ENCODE results near the gene DUS1L.
"Not testable (repeated sequence)": the region's sequence is repeated elsewhere in the genome, so short reads cannot be mapped to it uniquely, and the experiment has no call there.

Gene DUS1L

DNA sequence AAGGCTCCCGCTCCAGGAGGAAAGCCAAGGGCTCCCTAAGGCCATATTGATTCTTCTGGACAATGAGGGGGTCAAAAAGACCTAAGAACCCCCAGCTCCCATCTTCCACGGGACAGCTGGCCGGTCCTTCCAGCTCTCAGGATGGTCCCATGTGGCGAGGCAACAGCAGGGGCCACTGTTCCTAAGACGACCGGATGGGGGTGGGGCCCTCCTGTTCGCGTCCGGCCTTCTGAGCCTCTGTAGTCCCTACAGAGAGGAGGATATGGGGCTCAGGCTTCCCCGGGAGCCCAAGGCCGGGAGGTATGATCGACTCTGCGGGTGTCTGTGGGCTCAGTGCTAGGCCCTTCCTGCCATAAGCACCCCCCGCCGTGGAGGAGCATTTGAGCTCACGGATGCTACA is 22.1 kb downstream of the DUS1L start:
- DNase-seq (ENCODE audit: low read depth in 1 of 2, low spot score in 1 of 2): no peak

DNA sequence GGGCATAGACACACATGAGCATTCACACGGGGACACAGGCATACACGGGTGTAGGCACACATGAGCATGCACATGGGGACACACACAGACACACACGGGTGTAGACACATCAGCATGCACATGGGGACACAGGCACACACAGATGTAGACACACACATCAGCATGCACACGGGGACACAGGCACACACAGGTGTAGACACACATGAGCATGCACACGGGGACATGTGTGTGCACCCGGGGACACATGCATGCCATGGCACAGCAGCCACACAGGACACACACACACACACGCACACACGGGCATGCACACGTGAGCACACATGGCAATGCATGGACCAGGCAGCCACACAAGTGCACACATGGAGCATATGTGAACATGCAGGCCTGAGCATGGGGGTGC is 23.0 kb downstream of the DUS1L start:
- no peak for DNase-seq (ENCODE audit: low read depth in 1 of 2, low spot score in 1 of 2)

DNA sequence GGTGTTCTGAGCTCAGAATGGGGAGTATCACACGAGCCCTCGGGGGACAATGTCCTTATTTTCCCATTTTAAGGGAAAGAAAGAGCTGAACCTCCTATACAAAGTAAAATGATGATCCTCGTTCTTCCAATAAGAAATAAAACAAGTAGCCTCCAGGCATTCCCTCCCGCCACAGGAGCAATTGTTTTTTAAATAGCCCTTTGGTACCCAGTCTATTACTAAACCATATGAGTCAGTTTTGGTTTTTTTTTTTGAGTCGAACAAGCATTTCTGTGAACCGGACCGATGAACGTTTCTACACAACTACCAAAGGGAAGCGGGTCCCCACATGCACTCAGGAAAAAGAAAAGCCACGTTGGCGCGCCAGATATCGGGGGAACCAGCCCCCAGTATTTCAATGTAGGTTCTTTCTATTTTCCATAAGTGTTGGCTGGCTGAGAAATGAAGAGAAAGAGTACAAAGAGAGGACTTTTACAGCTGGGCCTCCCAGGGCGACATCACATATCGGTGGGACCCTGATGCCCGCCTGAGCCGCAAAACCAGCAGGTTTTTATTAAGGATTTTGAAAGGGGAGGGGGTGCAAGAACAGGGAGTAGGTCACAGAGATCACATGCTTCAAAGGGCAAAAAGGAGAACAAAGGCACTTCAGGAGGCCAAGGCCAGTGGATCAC is 24.3 kb downstream of the DUS1L start:
- no peak for DNase-seq (ENCODE audit: low read depth in 1 of 2, low spot score in 1 of 2)

DNA sequence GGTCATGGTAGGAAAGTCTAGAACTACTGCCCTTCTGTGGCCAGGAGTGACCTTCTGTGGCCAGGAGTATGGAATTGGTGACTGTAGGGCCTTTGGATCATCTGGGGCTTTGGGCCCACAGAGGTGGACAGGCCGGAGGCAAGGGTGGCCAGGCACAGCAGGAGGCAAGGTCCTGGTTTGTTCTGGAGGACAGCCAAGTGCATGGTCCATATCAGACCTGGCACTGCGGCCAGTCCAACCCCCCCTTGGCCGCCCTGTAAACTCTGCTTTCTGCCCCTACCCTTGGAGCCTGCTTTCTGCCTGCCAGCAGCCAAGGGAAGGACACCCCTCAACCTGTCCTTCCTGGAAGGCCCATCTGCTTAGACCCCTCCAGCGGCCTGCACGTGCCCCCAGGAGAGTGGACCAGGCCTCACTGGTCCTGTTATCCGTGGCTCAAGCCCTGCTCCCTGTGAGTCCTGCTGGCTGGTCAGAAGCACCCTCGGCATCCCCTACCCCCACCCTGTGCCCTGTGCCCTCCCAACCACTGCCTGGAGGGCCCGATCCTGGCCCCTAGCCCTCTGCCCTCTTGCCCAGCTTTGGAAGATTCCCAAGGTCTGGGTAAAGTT is 25.8 kb downstream of the DUS1L start:
- no peak for DNase-seq (ENCODE audit: low read depth in 1 of 2, low spot score in 1 of 2)

DNA sequence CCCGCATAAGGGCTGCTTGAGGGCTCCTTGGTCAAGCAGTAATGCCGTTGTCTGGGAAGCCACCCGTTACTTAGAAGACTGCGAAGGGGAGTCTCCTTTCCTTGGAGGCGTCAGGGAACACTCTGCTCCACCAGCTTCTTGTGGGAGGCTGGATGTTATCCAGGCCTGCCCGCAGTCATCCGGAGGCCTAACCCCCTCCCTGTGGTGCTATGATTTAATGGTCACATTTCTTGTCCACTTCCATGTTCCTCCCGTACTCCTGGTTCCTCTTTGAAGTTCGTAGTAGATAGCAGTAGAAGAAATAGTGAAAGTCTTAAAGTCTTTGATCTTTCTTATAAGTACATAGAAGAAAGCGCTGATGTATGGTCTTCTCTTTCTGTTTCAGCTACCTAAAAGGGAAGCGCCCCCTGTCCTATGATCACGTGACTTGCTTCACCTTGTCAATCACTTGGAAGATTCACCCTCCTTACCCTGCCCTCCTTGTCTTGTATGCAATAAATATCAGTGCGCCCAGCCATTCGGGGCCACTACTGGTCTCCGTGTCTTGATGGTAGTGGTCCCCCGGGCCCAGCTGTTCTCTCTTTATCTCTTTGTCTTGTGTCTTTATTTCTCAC is 26.7 kb downstream of the DUS1L start:
- not testable (repeated sequence) for DNase-seq (ENCODE audit: low read depth in 1 of 2, low spot score in 1 of 2)

DNA sequence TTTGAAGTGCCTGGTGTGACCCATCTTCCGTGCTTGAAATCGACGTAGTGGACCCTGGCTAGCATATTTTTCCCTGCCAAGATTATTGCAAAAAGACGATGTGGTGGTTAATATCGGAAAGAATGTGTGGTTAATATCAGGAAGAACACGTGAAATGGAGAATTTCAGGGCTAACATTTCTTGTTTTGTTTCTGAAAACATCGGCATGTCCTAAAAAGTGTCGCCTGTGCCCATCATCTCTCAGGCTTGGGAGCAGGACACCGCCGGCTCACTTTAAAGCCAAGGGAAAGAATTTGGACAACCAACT is 27.8 kb downstream of the DUS1L start:
- no peak for DNase-seq (ENCODE audit: low read depth in 1 of 2, low spot score in 1 of 2)

DNA sequence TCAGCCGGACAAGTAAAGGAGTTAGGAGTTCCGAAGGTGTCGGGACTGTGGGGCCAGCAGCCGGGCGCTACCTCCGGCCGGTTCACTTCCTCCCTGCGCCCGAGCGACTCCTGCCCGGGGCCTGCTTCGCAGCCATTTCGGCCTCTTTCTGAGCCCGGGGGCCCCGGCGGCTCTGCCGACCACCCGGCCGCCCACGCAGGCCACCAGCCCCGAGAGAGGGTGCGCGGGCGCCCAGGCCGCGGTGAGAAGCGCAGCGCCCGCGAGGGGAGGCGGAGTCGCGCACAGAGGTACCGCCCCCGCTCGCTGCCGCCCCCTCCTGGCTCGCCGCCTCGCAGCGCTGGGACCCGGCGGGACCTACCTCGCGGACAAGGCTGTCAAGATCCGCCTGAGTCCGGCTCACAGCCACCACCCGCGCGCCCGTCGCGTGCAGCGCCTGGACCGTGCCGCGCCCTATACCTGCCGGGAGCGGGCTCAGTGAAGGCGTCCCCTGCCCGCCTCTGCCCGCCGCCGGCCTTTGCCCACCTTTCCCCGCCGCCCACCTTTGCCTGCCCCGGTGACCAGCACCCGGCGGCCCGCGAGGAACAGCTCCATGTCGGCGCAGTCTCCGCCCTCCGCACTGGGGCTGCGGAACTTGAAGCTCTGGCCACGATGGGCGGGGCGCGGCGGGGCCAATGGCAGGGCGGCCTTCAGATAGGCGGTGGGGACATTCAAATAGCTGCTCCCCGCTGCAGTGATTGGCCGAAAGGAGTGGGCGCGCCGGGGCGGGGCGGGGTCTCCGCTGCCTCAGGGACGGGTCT is 28.3 kb downstream of the DUS1L start, which contains the start of gene DCXR:
TSS of gene DCXR (minus strand) at position 606 of the 797 bp plus-strand sequence. CDS start at position 591, 15 bp downstream.
- peak; percentile 89 for DNase-seq (ENCODE audit: low read depth in 1 of 2, low spot score in 1 of 2)

DNA sequence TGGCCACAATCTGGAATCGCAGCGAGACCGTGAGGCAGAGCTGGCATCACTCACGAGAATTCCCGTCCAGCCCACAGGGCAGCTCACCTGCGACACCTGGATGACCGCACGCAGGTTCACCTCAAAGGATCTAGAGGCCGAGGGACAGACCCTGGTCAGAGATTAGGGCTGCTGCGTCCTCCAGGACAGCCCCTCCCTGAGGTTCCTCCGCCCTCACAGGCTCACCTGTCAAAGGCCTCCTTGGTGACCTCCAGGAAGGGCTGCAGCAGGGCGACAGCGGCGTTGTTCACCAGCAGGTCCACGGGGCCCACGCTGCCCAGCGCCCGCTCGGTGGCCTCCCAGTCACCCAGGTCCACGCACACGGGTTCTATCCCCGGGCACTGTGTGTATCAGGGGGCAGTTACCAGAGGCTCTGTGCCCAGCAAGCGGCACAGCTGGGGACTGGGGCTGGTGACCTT is 28.9 kb downstream of the DUS1L start:
- no peak for DNase-seq (ENCODE audit: low read depth in 1 of 2, low spot score in 1 of 2)

DNA sequence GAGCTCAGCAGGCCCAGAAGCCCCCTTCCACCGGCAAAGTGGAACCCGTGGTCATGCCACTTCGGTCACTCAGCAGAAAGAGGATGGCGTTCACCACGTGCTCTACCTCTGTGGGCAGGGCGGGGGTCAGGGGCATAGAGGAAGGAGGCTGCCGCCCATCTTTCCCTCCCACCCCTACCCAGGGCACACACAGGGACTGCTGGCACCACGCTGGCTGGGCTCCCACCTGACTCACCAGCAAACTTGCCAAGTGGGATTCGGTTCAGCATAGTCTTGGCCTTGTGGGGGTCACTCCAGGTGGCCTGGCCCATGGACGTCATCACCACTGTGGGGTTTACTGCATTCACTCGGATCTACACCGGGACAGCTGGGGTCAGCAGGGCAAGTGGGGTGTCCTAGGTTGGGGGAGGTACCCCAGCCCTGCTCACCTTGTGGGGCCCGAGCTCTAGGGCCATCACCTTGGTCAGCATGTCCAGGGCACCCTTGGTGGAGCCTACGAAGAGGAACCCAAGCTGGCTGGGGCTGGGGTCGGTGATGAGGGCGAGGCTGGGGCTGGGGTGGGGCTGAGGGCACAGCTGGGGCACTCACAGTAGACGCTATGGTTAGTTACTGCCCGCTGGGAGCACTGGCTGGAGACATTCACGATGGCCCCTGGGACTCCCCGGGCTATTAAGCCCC is 29.5 kb downstream of the DUS1L start:
- DNase-seq (ENCODE audit: low read depth in 1 of 2, low spot score in 1 of 2): no peak

DNA sequence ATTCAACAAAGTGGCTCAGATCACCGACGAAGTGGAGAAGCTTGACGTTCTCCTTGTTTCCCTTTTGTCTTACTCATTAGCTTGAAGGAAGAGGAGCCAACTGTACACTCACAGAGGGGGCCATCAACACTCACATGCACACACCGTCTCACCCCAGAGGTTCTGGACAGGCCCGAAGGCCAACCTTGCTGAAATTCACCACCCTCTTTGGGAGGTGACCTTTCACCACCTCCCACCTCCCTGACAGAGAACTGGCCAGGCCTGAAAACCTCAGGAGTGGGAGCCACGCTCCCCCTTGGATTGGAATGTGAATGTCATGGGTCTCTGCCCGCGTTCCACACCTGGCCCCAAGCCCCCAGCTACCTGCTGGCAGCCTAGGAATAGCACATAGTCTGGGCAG is 30.1 kb downstream of the DUS1L start:
- DNase-seq (ENCODE audit: low read depth in 1 of 2, low spot score in 1 of 2): no peak

DNA sequence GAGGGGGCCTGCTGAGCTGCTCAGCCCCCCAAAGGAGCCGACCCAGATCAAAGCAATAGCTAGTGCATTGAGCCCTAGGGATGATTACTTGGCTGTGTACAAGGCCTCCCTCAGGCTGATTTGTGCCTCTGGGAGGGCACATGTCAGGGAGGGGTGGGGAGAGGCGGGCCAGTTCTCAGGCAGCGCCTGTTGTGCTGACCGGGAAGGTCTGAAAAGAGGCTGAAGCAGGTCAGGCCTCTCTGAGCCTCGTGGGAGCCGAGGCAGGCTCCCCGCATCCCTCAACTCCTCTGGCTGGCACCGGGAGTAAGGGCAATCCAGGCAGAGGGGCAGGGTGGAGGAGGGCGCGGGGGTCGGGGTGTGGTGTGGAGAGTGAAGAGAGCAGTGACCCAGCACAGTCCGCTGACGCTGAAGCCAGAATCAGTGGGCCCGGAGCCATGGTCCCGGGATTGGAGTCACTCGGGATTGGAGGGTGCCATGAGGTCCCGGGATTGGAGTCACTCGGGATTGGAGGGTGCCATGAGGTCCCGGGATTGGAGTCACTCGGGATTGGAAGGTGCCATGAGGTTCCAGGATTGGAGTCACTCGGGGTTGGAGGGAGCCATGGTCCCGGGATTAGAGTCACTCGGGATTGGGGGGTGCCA is 31.1 kb downstream of the DUS1L start:
- DNase-seq (ENCODE audit: low read depth in 1 of 2, low spot score in 1 of 2): no peak

DNA sequence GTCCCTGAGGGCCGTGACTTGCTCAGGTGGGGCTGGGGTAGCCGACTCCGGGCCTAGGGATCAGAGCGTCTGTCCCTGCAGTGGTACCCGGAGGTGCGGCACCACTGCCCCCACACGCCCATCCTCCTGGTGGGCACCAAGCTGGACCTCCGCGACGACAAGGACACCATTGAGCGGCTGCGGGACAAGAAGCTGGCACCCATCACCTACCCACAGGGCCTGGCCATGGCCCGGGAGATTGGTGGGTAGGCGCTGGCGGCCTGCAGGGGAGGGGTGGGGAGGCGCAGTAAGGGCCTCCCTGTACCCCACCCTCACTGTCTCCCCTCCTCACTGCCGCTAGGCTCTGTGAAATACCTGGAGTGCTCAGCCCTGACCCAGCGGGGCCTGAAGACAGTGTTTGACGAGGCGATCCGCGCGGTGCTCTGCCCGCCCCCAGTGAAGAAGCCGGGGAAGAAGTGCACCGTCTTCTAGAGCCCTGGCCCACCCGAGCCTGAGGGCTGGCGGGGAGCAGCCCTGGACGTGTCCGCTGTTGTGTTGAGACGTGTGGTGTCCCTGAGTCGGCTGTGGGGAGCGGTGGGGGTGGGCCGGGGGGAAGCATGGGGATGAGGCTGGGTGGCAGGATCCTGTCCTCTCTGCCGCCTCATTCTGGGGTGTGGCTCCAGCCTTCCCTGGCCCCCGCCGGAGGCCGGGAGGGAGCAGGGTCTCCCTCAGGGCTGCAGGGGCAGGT is 32.1 kb downstream of the DUS1L start:
- no peak for DNase-seq (ENCODE audit: low read depth in 1 of 2, low spot score in 1 of 2)

DNA sequence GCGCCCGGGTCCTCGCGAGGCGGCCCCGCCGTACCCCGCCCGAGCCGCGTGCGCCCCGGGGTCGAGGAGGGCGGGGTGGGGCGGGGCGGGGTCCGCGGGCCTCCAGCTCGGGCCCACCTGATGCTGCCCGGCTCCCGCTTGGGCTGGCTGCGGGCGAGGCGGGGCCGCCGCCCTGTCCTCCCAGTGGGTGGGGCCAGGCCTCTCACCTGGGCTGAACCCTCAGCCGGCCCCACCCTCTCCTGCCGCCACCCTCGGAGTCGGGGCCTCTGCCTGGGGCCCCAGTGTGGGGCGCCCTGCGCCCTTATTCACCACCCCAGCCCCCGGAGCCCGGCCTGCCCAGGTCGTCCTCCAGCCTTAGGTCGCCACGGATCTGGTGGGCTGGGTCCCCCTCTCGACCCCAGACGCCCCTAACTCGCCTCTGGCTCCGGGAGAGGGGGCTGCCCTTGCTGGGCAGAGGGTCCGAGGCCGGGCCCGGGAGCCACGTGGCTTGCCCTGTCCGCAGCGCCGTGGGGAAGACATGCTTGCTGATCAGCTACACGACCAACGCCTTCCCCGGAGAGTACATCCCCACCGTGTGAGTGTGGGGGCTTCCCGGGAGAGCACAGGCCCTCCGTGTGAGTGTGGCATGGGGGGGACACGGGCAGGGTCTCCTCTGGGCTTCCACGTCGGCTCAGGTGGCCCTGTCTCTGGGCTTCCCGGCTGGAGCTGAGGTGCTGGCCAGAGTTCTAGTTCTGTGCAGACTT is 33.5 kb downstream of the DUS1L start:
- DNase-seq (ENCODE audit: low read depth in 1 of 2, low spot score in 1 of 2): peak in 1 of 2 donors; percentile 21

DNA sequence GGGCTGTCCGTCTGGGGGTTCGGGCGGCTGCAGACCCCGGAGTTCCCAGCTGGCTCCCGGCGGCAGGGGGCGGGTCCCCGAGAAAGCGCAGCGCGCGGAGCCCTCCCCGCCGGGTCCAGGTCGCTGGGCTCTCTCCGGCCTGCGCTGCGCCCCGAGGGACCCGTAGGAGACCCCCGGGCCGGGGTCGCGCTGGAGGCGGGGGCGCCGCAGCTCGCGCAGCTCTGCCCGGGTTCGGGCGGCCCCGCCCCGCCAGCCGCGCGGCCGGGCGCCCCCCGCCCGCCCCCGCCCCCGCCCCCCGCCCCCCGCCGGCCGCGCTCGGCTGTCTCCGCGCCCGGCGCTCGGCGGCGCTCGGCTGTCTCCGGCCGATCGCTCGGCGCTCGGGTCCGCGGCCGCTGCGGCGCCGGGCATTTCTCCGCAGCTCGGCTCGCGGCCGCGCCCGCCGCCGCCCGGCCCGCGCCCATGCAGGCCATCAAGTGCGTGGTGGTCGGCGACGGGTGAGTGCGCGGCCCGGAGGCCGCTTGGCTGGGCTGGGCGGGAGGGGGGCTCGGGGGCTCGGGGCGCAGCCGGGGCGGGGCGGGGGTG is 34.2 kb downstream of the DUS1L start, which contains the start of gene RAC3:
TSS of gene RAC3 (plus strand) at position 376 of the 582 bp plus-strand sequence. CDS start at position 460, 84 bp downstream.
- no peak for DNase-seq (ENCODE audit: low read depth in 1 of 2, low spot score in 1 of 2)

DNA sequence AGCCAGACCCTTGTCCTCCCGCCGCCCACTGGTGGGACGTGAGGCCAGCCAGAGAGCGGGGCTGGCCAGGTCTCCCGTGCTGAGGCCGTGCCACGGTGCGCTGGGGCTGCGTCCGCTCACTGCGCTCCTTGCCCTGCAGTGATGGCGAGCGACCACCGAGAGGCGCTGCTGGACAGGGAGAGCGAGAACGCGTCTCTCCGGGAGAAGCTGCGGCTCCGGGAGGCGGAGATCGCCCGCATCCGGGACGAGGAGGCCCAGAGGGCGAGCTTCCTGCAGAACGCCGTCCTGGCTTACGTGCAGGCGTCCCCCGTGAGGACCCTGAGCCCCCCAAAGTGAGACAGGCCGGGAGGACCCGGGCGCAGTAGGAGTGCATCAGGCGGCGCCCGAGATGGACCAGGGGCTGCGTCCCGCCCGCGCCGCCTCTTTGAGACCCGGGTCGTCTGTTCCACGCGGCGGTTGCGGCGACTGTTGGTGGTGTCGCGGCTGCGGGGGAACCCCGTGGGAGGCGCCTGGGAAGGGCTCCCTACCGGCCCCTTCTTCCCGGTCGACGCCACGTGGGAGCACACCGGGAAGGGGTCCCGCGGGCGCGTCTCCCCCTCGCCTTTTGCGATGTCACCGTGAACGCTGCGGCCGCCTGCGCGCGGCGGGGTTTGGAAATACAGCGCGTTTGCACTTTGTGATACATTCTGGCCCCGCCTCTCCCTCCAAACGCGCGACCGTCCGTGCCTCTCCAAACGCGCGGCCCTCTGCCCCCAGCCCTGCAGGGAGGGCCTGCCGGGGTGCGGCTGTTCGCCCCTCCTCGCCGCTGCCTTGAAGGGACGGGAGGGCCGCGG is 34.9 kb downstream of the DUS1L start:
- peak; percentile 70 to 73 for DNase-seq (ENCODE audit: low read depth in 1 of 2, low spot score in 1 of 2)

DNA sequence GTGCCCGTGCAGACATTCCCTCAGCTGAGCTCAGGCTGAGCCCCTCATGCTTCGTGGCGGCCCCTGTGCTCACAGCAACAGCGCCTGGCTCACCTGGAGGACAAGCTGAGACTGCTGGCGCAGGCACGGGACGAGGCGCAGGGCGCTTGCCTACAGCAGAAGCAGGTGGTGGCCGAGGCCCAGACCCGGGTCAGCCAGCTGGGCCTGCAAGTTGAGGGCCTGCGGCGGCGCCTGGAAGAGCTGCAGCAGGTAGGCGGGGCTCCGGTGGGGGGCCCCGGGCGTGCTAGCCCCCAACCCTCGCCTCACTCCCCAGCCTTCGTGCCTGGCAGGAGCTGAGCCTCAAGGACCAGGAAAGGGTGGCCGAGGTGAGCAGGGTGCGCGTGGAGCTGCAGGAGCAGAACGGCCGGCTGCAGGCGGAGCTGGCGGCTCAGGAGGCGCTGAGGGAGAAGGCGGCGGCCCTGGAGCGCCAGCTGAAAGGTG is 35.6 kb downstream of the DUS1L start:
- no peak for DNase-seq (ENCODE audit: low read depth in 1 of 2, low spot score in 1 of 2)

DNA sequence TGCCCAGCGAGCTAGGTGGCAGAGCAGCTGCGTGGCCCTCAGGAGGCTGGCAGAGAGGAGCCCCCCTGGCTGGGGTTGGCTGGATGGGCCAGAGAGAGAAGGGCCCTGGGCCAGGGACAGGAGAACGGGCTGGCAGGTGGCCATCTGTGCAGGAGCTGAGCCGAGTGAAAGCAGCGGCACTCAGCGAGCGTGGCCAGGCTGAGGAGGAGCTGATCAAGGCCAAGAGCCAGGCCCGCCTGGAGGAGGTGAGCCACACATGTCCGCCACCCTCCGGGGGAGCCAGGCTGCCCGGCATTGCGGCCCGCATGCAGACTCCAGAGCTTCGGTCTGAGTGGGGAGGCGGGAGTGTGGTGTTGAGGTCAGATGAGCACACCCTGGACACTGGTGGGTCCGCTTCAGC is 36.2 kb downstream of the DUS1L start:
- DNase-seq (ENCODE audit: low read depth in 1 of 2, low spot score in 1 of 2): no peak

DNA sequence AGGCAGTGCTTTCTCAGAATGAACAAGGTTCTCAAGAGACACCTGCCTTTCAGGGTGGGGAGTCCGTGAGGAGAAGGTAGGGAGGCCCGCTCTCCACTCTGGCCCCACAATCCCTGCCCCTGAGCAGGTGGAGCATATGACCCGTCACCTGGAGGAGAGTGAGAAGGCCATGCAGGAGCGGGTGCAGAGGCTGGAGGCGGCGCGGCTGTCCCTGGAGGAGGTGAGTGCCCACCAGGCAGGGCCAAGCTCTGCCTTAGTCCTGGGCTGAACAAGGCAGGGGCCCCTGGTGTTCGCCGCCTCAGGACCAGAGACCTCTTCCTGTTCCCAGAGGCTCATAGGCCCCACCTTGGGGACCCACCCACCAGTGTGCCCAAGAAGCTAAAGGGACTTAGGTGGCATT is 36.6 kb downstream of the DUS1L start:
- DNase-seq (ENCODE audit: low read depth in 1 of 2, low spot score in 1 of 2): no peak
